HG03354 (cell line): Measurements from ENCODE around the gene SPINK14.

Experiments used
- ATAC-seq: cut with Tn5 transposase; IDR thresholded peaks from one replicate; pipeline ENCODE4 v1.9.1; 2021; ENCODE audit warnings: mild to moderate bottlenecking; ENCODE audit not compliant: unreplicated experiment, poor library complexity, severe bottlenecking

The SPINK14 gene

GRCh38 chr5:148191010-148191409 lies 22.7 kb downstream of the SPINK14 start:
- ATAC-seq: no peak

DNA sequence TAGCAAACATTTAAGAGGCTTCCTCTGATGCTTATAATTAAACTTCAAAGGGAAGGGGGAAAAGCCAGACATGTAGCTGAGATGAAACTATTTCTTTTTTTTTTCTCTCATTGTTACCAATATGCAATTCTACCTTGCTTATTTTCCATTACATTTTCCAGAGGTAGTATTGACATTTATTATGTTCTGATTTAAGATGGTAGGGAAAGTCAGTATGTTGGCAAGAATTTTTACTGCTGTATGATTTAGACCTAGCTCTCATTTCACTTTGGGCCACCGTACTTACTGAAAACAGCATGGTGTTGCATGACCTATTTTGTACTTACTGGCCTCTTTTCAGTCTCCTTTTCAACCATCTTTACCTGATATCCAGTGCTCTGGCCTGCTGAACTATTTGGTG lies 24.9 kb downstream of the SPINK14 start:
- no peak for ATAC-seq

DNA sequence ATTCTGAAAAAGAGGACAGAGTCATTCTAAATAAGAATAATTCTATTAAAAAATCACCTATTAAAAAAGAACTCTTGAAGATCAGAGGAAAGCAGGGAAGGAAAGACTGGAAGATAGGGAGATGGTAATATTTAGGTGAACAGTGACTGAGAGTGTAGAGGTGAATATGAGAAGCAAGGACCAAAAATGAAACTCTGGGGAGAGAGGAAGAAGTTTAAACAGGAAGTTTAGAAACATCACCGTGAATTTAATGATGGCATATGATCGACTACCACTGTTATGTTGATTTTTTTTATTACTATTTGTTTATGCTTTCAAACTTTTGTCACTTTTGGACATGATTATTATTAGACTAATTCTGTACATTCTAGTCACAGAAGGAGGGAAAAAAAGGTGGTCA lies 32.8 kb downstream of the SPINK14 start:
- no peak for ATAC-seq

GRCh38 chr5:148202531-148203203 lies 34.3 kb downstream of the SPINK14 start, which contains the start of gene SPINK6:
Gene SPINK6 (plus strand): TSS chr5:148203042. CDS start chr5:148203097, 55 bp downstream.
- ATAC-seq: no peak

DNA sequence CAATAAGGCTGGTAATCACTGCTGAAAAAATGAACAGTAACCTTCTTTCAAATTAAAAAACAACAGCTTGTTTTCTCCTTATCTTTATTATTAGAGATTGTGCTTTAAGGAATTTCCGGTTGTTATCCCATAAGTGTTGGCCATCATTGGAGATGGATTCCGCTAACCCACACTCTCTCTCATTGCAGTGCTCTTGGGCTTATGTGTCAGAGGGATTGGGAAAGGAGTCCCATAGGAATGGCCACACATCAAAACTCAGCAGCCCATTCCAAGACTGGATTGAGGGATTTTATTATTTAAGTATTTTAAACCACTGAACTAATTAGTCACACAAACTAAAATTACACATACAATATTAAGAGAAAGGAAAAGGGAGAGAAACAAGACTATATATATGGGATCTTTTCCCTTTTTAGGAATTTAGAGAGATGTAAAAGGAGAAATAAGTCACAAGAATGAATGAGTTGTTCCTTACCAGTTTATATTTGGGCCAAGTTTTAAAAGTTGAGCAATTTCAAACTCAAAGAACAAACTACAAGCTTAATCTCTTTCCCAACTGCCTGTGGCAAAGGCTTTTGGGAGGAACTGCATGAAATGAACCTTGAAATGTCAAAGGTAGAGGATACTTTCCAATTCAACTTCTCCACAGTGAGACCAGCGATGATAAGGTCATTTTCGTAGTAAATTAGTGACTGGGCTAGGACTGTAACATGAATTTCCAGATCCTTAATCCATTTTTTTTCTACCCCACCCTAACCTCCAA lies 36.9 kb downstream of the SPINK14 start:
- no peak for ATAC-seq

- no peak for ATAC-seq
These were observed 37.5 kb downstream of the SPINK14 start for GRCh38 chr5:148205865-148206264.

- ATAC-seq: no peak
These were observed 38.3 kb downstream of the SPINK14 start for GRCh38 chr5:148206620-148207019.

GRCh38 chr5:148208226-148208625 lies 39.9 kb downstream of the SPINK14 start:
- ATAC-seq: no peak

DNA sequence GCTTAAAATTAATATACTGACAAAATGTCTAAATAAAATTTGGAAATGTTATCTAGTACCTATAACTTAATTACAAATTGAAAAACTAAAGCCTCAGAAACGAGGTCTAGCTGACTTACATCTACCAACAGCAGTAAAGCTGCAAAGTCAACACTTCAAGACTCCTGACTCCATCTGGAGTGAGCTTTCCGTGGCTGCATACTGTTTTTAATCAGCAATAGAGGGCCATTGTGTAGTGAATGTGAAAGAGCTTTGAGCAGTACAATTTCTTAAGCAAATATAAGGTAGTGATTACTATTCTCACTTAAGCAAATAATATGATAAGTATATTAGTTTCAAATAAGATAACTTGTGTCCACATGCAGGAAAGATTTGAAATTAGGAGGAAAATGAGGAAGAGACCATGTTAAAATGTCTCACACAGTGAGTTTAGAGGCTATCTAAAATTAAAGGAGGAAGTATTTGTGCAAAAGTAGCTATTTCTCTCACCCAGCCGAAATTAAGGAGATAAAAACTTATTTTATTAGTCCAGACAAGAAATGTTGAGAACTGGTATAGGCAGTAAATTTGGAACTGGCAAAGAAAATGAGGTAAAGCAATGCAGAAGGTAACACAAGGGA lies 40.9 kb downstream of the SPINK14 start:
- ATAC-seq: no peak

GRCh38 chr5:148214665-148215185 lies 46.4 kb downstream of the SPINK14 start:
- no peak for ATAC-seq

DNA sequence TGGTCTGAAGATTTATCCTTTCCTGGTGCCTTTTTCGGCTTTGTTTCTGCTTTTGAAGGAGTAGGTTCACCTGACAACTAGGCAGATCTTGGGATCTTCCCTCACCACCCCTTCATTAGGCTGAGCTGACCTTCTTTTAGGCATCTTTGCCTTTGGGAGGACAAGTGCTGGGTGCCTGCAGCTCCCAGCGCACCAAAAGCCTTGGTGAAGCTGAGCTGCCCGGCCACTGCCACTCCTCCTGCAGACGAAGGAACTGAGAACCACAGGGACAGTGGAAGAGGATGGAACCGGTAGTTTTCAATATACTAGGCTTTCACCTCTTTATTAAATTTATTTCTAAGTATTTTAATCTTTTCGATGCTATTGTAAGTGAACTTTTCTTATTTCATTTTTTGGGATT lies 53.2 kb downstream of the SPINK14 start:
- ATAC-seq: no peak

DNA sequence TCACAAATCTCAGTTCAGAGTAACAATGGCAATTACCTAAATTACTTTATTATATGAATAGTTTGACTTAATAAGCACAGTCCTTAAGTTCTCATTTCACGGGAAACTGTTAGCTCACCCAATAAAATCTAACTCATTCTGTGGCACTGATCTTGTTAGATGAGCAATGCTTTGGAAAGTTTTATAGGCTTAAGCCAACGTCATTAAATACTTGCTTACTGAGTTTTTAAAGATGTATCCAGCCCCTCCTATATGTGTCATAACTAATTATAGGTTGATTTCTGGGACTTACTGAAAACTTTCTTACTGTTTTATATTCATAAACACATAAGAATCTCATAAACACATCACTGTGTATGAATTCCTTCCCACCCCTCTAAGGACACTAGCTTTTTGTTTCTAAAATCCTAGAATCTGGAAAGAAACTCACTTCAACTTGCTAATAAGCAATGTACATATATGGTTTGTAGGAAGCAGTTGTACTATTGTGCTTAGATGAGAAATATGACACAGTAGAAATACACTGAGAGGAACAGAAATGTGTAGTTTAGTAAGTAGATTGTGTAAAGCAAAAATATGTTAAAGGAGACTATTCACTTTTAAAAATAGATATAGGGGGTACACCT lies 55.9 kb downstream of the SPINK14 start:
- ATAC-seq: no peak
